IMR-90 (cell line): ENCODE measurements around the gene BMERB1. TPM values are rescaled to one million over a fixed set of nuclear protein-coding genes. Genes with fewer than 3 reads are reported as not detected.

Experiments used
- ATAC-seq: fragments of 200-7000 bp; cut with Tn5 transposase; 2 replicates; pipeline ENCODE4 v1.9.1; 2020; ENCODE audit warnings: low read depth, mild to moderate bottlenecking, moderate library complexity
- BruUV-seq: library from RNA; stranded (reverse); fragments of 400-500 nt; replicated peaks from 2 replicates; lab custom pipeline; 2021; lab: Mats Ljungman, UMichigan
- CTCF ChIA-PET: fragments of 300-600 bp; formaldehyde crosslinking; extraction: SDS; loops from one replicate; lab custom pipeline; 2021; ENCODE audit warnings: antibody characterized with exemption; lab: Yijun Ruan, JAX
- POLR2A ChIA-PET: fragments of 300-600 bp; sonication (Branson Sonifier 250); formaldehyde crosslinking; loops from one replicate; lab custom pipeline; 2022; ENCODE audit warnings: antibody characterized with exemption; ENCODE audit not compliant: unreplicated experiment; lab: Charles Lee
- DNase-seq: peaks from one replicate; pipeline ENCODE4 v3.0.0; 2013
- H2AFZ ChIP-seq: replicated peaks from 2 replicates; pipeline ENCODE3; 2013; ENCODE audit warnings: low read length, mild to moderate bottlenecking; ENCODE audit not compliant: poor library complexity
- H2AK5ac ChIP-seq: 2 replicates; pipeline ENCODE4 v1.6.1; 2013; ENCODE audit warnings: low read depth, low read length, inconsistent platforms
- H2AK9ac ChIP-seq: replicated peaks from 2 replicates; pipeline ENCODE3; 2013; ENCODE audit warnings: mild to moderate bottlenecking, low read depth, low read length, moderate library complexity; ENCODE audit not compliant: poor library complexity
- H2BK120ac ChIP-seq: 2 replicates; pipeline ENCODE4 v1.6.1; 2013; ENCODE audit warnings: low read depth, low read length, inconsistent platforms
- H2BK15ac ChIP-seq: 3 replicates; pipeline ENCODE4 v1.6.1; 2013; ENCODE audit warnings: low read depth, low read length, inconsistent platforms
- H2BK20ac ChIP-seq: 2 replicates; pipeline ENCODE4 v1.6.1; 2013; ENCODE audit warnings: low read depth, mild to moderate bottlenecking, inconsistent platforms, low read length, moderate library complexity
- H2BK5ac ChIP-seq: 2 replicates; pipeline ENCODE4 v1.6.1; 2013; ENCODE audit warnings: mild to moderate bottlenecking, low read depth, low read length, inconsistent platforms; ENCODE audit not compliant: poor library complexity, severe bottlenecking
- H3K14ac ChIP-seq: replicated peaks from 2 replicates; pipeline ENCODE4 v1.6.1; 2013; ENCODE audit warnings: low read depth, low read length, inconsistent platforms
- H3K18ac ChIP-seq: 2 replicates; pipeline ENCODE4 v1.6.1; 2013; ENCODE audit warnings: low read depth, low read length, control low read depth
- H3K23ac ChIP-seq: 2 replicates; pipeline ENCODE4 v1.6.1; 2013; ENCODE audit warnings: low read depth, low read length, inconsistent platforms
- H3K27ac ChIP-seq: 2 replicates; pipeline ENCODE4 v1.5.1; 2013; ENCODE audit warnings: mild to moderate bottlenecking, control low read depth, low read length; ENCODE audit not compliant: insufficient read depth
- H3K27me3 ChIP-seq: 2 replicates; pipeline ENCODE4 v1.6.1; 2013; ENCODE audit warnings: low read length; ENCODE audit not compliant: control insufficient read depth, insufficient read depth
- H3K36me3 ChIP-seq: 2 replicates; pipeline ENCODE4 v1.6.1; 2013; ENCODE audit warnings: low read length, mixed read lengths; ENCODE audit not compliant: control insufficient read depth, insufficient read depth
- H3K4ac ChIP-seq: 2 replicates; pipeline ENCODE4 v1.6.1; 2013; ENCODE audit warnings: low read depth, low read length, inconsistent platforms
- H3K4me1 ChIP-seq: 2 replicates; pipeline ENCODE4 v1.6.1; 2013; ENCODE audit warnings: low read length, mixed read lengths; ENCODE audit not compliant: control insufficient read depth, insufficient read depth
- H3K4me2 ChIP-seq: 2 replicates; pipeline ENCODE4 v1.6.1; 2013; ENCODE audit warnings: low read depth, mild to moderate bottlenecking, control low read depth, low read length, moderate library complexity
- H3K4me3 ChIP-seq: 2 replicates; pipeline ENCODE4 v1.5.1; 2013; ENCODE audit warnings: low read depth, mild to moderate bottlenecking, control low read depth, low read length, moderate library complexity; ENCODE audit not compliant: insufficient read depth
- H3K56ac ChIP-seq: 2 replicates; pipeline ENCODE4 v1.6.1; 2013; ENCODE audit warnings: low read length, inconsistent platforms; ENCODE audit not compliant: insufficient read depth; ENCODE audit errors: extremely low read depth
- H3K79me1 ChIP-seq, 2 experiments: 2 replicates each; pipeline ENCODE4 v1.6.1; 2013; ENCODE audit warnings: low read length in 2 of 2, inconsistent platforms in 1 of 2, low read depth in 1 of 2
- H3K9ac ChIP-seq: 2 replicates; pipeline ENCODE4 v1.6.1; 2013; ENCODE audit warnings: low read depth, low read length, control low read depth
- H3K9me1 ChIP-seq: 2 replicates; pipeline ENCODE4 v1.6.1; 2013; ENCODE audit warnings: low read length, inconsistent platforms; ENCODE audit not compliant: insufficient read depth
- H3K9me3 ChIP-seq: 2 replicates; pipeline ENCODE4 v1.6.1; 2013; ENCODE audit warnings: low read length; ENCODE audit not compliant: control insufficient read depth, insufficient read depth
- H4K20me1 ChIP-seq: 2 replicates; pipeline ENCODE4 v1.6.1; 2013; ENCODE audit warnings: low read length, inconsistent platforms; ENCODE audit not compliant: insufficient read depth
- H4K5ac ChIP-seq: 2 replicates; pipeline ENCODE4 v1.6.1; 2013; ENCODE audit warnings: mild to moderate bottlenecking, low read depth, low read length, control low read depth
- H4K8ac ChIP-seq, 2 experiments: 2 replicates each; pipeline ENCODE4 v1.6.1; 2013; ENCODE audit warnings: low read depth in 2 of 2, low read length in 2 of 2, control low read depth in 1 of 2, inconsistent platforms in 1 of 2
- H4K91ac ChIP-seq: 2 replicates; pipeline ENCODE4 v1.6.1; 2013; ENCODE audit warnings: low read depth, low read length, inconsistent platforms; ENCODE audit not compliant: insufficient read depth
- BHLHE40 ChIP-seq: fragments of 150-350 bp; IDR thresholded peaks from 2 replicates; pipeline ENCODE4 v1.6.1; 2016; ENCODE audit warnings: mild to moderate bottlenecking, low read depth, low read length
- CEBPB ChIP-seq: IDR thresholded peaks from 2 replicates; pipeline ENCODE4 v1.6.1; 2012; ENCODE audit warnings: low read depth, low read length, improper control_type of control experiment
- CHD1 ChIP-seq: IDR thresholded peaks from 2 replicates; pipeline ENCODE4 v1.6.1; 2012; ENCODE audit warnings: low read depth, low read length, improper control_type of control experiment
- CTCF ChIP-seq: conservative IDR thresholded peaks from 2 replicates; pipeline ENCODE4 v1.5.1; 2012; ENCODE audit warnings: mild to moderate bottlenecking, low read depth, low read length, improper control_type of control experiment
- ELK1 ChIP-seq: fragments of 150-350 bp; IDR thresholded peaks from 2 replicates; pipeline ENCODE4 v1.6.1; 2016; ENCODE audit warnings: low read depth, mild to moderate bottlenecking, low read length, moderate library complexity, borderline replicate concordance
- FOS ChIP-seq: fragments of 150-350 bp; IDR thresholded peaks from 2 replicates; pipeline ENCODE4 v1.6.1; 2016; ENCODE audit warnings: low read depth, low read length
- MAFK ChIP-seq: IDR thresholded peaks from 2 replicates; pipeline ENCODE4 v1.6.1; 2012; ENCODE audit warnings: low read depth, low read length, improper control_type of control experiment
- MAZ ChIP-seq: IDR thresholded peaks from 2 replicates; pipeline ENCODE4 v1.6.1; 2012; ENCODE audit warnings: low read depth, mild to moderate bottlenecking, low read length, improper control_type of control experiment, moderate library complexity, borderline replicate concordance
- MXI1 ChIP-seq: IDR thresholded peaks from 2 replicates; pipeline ENCODE4 v1.6.1; 2012; ENCODE audit warnings: low read depth, mild to moderate bottlenecking, low read length, moderate library complexity, borderline replicate concordance
- NFE2L2 ChIP-seq: fragments of 150-350 bp; IDR thresholded peaks from 2 replicates; pipeline ENCODE4 v1.6.1; 2016; ENCODE audit warnings: low read depth, mild to moderate bottlenecking, low read length
- POLR2A ChIP-seq: IDR thresholded peaks from 2 replicates; pipeline ENCODE4 v1.6.1; 2012; ENCODE audit warnings: mild to moderate bottlenecking, low read depth, low read length
- RCOR1 ChIP-seq: IDR thresholded peaks from 2 replicates; pipeline ENCODE4 v1.6.1; 2012; ENCODE audit warnings: mild to moderate bottlenecking, low read length, improper control_type of control experiment; ENCODE audit not compliant: insufficient replicate concordance
- RFX5 ChIP-seq: IDR thresholded peaks from 2 replicates; pipeline ENCODE4 v1.8.0; 2012; ENCODE audit warnings: low read depth, mild to moderate bottlenecking, low read length, moderate library complexity
- SMC3 ChIP-seq: fragments of 150-350 bp; IDR thresholded peaks from 2 replicates; pipeline ENCODE4 v1.6.1; 2016; ENCODE audit warnings: low read depth, mild to moderate bottlenecking, antibody characterized with exemption, low read length, moderate library complexity
- USF2 ChIP-seq: fragments of 150-350 bp; IDR thresholded peaks from 2 replicates; pipeline ENCODE4 v1.6.1; 2017; ENCODE audit warnings: mild to moderate bottlenecking, antibody characterized with exemption, low read length, low read depth
- WGBS, 2 experiments: methylation state at CpG; one replicate each; pipeline versions ENCODE4 v1.1.5 to v1.1.7; 2013; ENCODE audit warnings: missing lambda C conversion rate in 2 of 2; ENCODE audit not compliant: insufficient read length in 1 of 2; ENCODE audit errors: extremely low coverage in 2 of 2; 5-methylcytosine and 5-hydroxymethylcytosine counted together
- dilution Hi-C: fragments of 300-500 bp; cut with HindIII; formaldehyde crosslinking; loops from one replicate; pipeline ENCODE4 v1.14.3; 2018; ENCODE audit warnings: low sequenced_read_pairs; ENCODE audit not compliant: unreplicated experiment
- in situ Hi-C: fragments of 300-500 bp; cut with MboI; formaldehyde crosslinking; loops from 3 replicates; pipeline ENCODE4 v1.14.3; 2019; ENCODE audit warnings: low sequenced_read_pairs, inconsistent platforms, mixed read lengths
- intact Hi-C: fragments of 100-400 bp; cut with micrococcal nuclease; formaldehyde crosslinking; loops from 2 replicates; pipeline ENCODE4 v1.10.0; 2022
- polyA plus RNA-seq, 3 experiments: library from polyadenylated mRNA; depleted of rRNA; stranded (reverse); fragments of >200 nt; gene quantifications; 2 replicates each; pipeline ENCODE4 v1.2.3, GENCODE V29; 2012; ENCODE audit warnings: low replicate concordance in 1 of 3
- total RNA-seq: library from RNA; depleted of rRNA; stranded (reverse); fragments of >200 nt; gene quantifications from 2 replicates; pipeline ENCODE4 v1.2.3, GENCODE V29; 2012

The BMERB1 gene
- total and polyA plus RNA-seq, 2 of the 4 experiments (the other 2 are of a cell fraction) = 22.6 to 32.9 TPM

GRCh38 chr16:15526097-15526496, 91.7 kb downstream of the BMERB1 start:
- Histone ChIP-seq H2AK9ac (no peak overlapping the region), H3K79me1 (peaks cover 8 to 12% of the 10 kb centered on the region in 2 experiments; a peak in 3 of 4 replicates), H4K20me1 (no peaks in the 10 kb centered on the region), H2BK20ac (no peak overlapping the region), H3K56ac (no peak overlapping the region), H3K4me3 (no peak overlapping the region), H3K4me1 (peaks cover 2% of the 10 kb centered on the region; the same call in 1 of the 2 replicates), H2AK5ac (no peak overlapping the region), H3K4ac (no peak overlapping the region), H2BK15ac (no peak overlapping the region), H3K18ac (no peak overlapping the region), H3K4me2 (no peak overlapping the region), H4K91ac (no peak overlapping the region), H3K23ac (no peak overlapping the region), H2AFZ (no peak overlapping the region), H4K5ac (no peak overlapping the region), H2BK5ac (no peak overlapping the region), H3K9me3 (no peaks in the 10 kb centered on the region), H3K9me1 (no peaks in the 10 kb centered on the region), H3K27me3 (no peaks in the 10 kb centered on the region), H3K27ac (no peak overlapping the region), H2BK120ac (no peak overlapping the region), H3K36me3 (peaks cover 11% of the 10 kb centered on the region; the same call in 1 of the 2 replicates), H3K14ac (no peak overlapping the region), H3K9ac (no peak overlapping the region), H4K8ac (no peak overlapping the region)
- ATAC-seq (no peak), DNase-seq (no peak)
- dilution Hi-C loops = no loop called here
- WGBS, 2 experiments = no CpG with 5 or more reads among the region's 7 CpGs
- CTCF ChIA-PET = no interaction called here
- in situ Hi-C loops = no loop called here
- intact Hi-C loops = no loop called here
- POLR2A ChIA-PET = no interaction called here
- TF ChIP-seq ELK1 (no peak), POLR2A (no peak), BHLHE40 (no peak), SMC3 (no peak), USF2 (no peak), NFE2L2 (no peak), RFX5 (no peak), CHD1 (no peak), MAFK (no peak), MXI1 (no peak), CTCF (no peak), CEBPB (no peak), FOS (no peak), MAZ (no peak), RCOR1 (no peak)
- BruUV-seq = no TSS peak
